ENCODE data around the gene SERPINB6. TPM values are rescaled to one million over a fixed set of nuclear protein-coding genes. Genes with fewer than 3 reads are reported as not detected.

SERPINB6 gene
- total and polyA plus RNA-seq, 9 of the 15 experiments (the other 6 are each of a cell fraction or from before 2014, with no cell fraction given): 86.6 to 211 (median 143) TPM

DNA sequence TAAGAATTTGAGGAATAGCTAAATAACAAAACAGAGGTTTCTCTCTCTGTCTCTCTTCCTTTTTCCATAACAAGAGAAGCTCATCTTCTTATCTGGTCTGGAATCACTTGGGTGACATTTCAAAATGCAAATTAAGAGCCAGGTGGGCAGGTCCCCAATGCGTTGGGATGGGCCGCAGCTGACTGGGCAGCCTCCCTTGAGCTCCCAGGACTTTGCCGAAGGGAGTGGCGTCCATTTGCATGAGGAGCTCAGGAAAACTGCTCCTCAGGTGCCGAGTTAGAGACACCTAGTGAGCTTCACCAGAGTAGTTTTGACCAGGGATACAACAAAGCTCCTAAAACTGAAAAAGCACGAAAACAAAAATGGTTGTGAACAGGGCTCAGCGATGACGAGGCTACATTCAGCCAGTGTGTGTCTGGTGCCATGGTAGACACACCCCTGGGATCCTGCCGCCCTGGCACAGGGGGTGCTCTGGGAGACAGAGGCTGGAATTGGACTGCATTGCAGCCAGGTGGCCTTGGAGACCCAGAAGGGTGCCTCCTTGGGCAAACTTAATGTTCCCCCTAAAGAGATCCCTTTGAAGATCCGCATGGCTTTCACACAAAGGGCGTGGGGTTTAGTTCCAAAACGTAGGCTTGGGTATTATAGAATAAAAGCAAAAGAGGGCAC lies 13.5 kb upstream of the SERPINB6 start (continued):
- TF ChIP-seq TEAD1 (CRISPR knock-in tag; IDR thresholded peaks at IDR 0.05) (no peak), CREB1 (IDR thresholded peaks at IDR 0.05) (no peak), CREB1 (CRISPR knock-in tag; IDR thresholded peaks at IDR 0.05) (no peak), ZNF445 (CRISPR knock-in tag; IDR thresholded peaks at IDR 0.05; ENCODE audit: low read depth) (no peak), ZNF3 (CRISPR knock-in tag; IDR thresholded peaks at IDR 0.05) (no peak), SMARCC2 (IDR thresholded peaks at IDR 0.05; ENCODE audit: low read depth) (no peak), CREBBP (IDR thresholded peaks at IDR 0.05; ENCODE audit: low read depth, low read length) (no peak), HEY1 (CRISPR knock-in tag; IDR thresholded peaks at IDR 0.05; ENCODE audit: borderline replicate concordance) (no peak), GTF2F1 (IDR thresholded peaks at IDR 0.05; ENCODE audit: low read depth, low read length) (no peak), ZNF717 (CRISPR knock-in tag; IDR thresholded peaks at IDR 0.05) (no peak)
- TF ChIP-seq, protein P1, sequence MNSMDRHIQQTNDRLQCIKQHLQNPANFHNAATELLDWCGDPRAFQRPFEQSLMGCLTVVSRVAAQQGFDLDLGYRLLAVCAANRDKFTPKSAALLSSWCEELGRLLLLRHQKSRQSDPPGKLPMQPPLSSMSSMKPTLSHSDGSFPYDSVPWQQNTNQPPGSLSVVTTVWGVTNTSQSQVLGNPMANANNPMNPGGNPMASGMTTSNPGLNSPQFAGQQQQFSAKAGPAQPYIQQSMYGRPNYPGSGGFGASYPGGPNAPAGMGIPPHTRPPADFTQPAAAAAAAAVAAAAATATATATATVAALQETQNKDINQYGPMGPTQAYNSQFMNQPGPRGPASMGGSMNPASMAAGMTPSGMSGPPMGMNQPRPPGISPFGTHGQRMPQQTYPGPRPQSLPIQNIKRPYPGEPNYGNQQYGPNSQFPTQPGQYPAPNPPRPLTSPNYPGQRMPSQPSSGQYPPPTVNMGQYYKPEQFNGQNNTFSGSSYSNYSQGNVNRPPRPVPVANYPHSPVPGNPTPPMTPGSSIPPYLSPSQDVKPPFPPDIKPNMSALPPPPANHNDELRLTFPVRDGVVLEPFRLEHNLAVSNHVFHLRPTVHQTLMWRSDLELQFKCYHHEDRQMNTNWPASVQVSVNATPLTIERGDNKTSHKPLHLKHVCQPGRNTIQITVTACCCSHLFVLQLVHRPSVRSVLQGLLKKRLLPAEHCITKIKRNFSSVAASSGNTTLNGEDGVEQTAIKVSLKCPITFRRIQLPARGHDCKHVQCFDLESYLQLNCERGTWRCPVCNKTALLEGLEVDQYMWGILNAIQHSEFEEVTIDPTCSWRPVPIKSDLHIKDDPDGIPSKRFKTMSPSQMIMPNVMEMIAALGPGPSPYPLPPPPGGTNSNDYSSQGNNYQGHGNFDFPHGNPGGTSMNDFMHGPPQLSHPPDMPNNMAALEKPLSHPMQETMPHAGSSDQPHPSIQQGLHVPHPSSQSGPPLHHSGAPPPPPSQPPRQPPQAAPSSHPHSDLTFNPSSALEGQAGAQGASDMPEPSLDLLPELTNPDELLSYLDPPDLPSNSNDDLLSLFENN (IDR thresholded peaks at IDR 0.05; ENCODE audit: low read depth in 2 of 2, low read length in 2 of 2): no peak
- TF ChIP-seq, protein P2, sequence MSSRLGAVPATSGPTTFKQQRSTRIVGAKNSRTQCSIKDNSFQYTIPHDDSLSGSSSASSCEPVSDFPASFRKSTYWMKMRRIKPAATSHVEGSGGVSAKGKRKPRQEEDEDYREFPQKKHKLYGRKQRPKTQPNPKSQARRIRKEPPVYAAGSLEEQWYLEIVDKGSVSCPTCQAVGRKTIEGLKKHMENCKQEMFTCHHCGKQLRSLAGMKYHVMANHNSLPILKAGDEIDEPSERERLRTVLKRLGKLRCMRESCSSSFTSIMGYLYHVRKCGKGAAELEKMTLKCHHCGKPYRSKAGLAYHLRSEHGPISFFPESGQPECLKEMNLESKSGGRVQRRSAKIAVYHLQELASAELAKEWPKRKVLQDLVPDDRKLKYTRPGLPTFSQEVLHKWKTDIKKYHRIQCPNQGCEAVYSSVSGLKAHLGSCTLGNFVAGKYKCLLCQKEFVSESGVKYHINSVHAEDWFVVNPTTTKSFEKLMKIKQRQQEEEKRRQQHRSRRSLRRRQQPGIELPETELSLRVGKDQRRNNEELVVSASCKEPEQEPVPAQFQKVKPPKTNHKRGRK (tag; IDR thresholded peaks at IDR 0.05): no peak
- TF ChIP-seq, protein P3, sequence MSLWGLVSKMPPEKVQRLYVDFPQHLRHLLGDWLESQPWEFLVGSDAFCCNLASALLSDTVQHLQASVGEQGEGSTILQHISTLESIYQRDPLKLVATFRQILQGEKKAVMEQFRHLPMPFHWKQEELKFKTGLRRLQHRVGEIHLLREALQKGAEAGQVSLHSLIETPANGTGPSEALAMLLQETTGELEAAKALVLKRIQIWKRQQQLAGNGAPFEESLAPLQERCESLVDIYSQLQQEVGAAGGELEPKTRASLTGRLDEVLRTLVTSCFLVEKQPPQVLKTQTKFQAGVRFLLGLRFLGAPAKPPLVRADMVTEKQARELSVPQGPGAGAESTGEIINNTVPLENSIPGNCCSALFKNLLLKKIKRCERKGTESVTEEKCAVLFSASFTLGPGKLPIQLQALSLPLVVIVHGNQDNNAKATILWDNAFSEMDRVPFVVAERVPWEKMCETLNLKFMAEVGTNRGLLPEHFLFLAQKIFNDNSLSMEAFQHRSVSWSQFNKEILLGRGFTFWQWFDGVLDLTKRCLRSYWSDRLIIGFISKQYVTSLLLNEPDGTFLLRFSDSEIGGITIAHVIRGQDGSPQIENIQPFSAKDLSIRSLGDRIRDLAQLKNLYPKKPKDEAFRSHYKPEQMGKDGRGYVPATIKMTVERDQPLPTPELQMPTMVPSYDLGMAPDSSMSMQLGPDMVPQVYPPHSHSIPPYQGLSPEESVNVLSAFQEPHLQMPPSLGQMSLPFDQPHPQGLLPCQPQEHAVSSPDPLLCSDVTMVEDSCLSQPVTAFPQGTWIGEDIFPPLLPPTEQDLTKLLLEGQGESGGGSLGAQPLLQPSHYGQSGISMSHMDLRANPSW (CRISPR knock-in tag; IDR thresholded peaks at IDR 0.05): no peak
- TF ChIP-seq, protein P4, sequence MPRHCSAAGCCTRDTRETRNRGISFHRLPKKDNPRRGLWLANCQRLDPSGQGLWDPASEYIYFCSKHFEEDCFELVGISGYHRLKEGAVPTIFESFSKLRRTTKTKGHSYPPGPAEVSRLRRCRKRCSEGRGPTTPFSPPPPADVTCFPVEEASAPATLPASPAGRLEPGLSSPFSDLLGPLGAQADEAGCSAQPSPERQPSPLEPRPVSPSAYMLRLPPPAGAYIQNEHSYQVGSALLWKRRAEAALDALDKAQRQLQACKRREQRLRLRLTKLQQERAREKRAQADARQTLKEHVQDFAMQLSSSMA (CRISPR knock-in tag; IDR thresholded peaks at IDR 0.05): no peak
- TF ChIP-seq, protein P5, sequence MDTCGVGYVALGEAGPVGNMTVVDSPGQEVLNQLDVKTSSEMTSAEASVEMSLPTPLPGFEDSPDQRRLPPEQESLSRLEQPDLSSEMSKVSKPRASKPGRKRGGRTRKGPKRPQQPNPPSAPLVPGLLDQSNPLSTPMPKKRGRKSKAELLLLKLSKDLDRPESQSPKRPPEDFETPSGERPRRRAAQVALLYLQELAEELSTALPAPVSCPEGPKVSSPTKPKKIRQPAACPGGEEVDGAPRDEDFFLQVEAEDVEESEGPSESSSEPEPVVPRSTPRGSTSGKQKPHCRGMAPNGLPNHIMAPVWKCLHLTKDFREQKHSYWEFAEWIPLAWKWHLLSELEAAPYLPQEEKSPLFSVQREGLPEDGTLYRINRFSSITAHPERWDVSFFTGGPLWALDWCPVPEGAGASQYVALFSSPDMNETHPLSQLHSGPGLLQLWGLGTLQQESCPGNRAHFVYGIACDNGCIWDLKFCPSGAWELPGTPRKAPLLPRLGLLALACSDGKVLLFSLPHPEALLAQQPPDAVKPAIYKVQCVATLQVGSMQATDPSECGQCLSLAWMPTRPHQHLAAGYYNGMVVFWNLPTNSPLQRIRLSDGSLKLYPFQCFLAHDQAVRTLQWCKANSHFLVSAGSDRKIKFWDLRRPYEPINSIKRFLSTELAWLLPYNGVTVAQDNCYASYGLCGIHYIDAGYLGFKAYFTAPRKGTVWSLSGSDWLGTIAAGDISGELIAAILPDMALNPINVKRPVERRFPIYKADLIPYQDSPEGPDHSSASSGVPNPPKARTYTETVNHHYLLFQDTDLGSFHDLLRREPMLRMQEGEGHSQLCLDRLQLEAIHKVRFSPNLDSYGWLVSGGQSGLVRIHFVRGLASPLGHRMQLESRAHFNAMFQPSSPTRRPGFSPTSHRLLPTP (IDR thresholded peaks at IDR 0.05; ENCODE audit: borderline replicate concordance, extremely low read depth, insufficient read length): no peak

All from K562 (cell line).